K562 (cell line): ENCODE measurements around the gene TMTC2. TPM values are rescaled to one million over a fixed set of nuclear protein-coding genes. Genes with fewer than 3 reads are reported as not detected.

Source experiments
- ATAC-seq: fragments of 200-7000 bp; cut with Tn5 transposase; 3 replicates; pipeline ENCODE4 v1.9.1; 2020; ENCODE audit warnings: moderate library complexity
- BruUV-seq: library from RNA; stranded (reverse); fragments of 400-500 nt; replicated peaks from 2 replicates; lab custom pipeline; 2021; lab: Mats Ljungman, UMichigan
- CTCF ChIA-PET: fragments of 300-600 bp; formaldehyde crosslinking; extraction: SDS; loops from one replicate; lab custom pipeline; 2021; ENCODE audit warnings: low intra/inter-chr PET ratio; lab: Yijun Ruan, JAX
- POLR2A ChIA-PET: fragments of 300-600, 350-650 bp; sonication (Branson Sonifier 250); formaldehyde crosslinking; extraction: SDS; loops from one replicate; lab custom pipeline; 2021; ENCODE audit warnings: antibody characterized with exemption, inconsistent platforms; lab: Yijun Ruan, JAX
- DNase-seq, 4 experiments: peaks; one replicate each; pipeline versions ENCODE4 v3.0.0 to v3.0.0-alpha.2; 2011 to 2018; ENCODE audit warnings: low spot score in 3 of 4, mixed read lengths in 3 of 4; ENCODE audit errors: extremely low read depth in 1 of 4
- FAIRE-seq: peaks from 2 replicates; lab custom pipeline; 2011; peaks lifted over from hg19 to GRCh38; lab: Jason Lieb, UNC
- H2AFZ ChIP-seq: 2 replicates; pipeline ENCODE4 v1.6.0; 2011; ENCODE audit warnings: low read depth, low read length, control low read depth, inconsistent platforms
- H3K27ac ChIP-seq: fragments of 200-600 bp; 3 replicates; pipeline ENCODE4 v1.8.0; 2011; ENCODE audit warnings: low read depth, mild to moderate bottlenecking, control low read depth, inconsistent platforms, low read length, moderate library complexity, mixed read lengths; ENCODE audit errors: extremely low read depth
- H3K27me3 ChIP-seq, 2 experiments: fragments of 300-600 bp in 1 of 2; 2 replicates in 1 of 2; 3 replicates in 1 of 2; pipeline versions ENCODE4 v1.6.0 to v1.8.0; 2011; ENCODE audit warnings: inconsistent platforms in 2 of 2, low read length in 2 of 2, mild to moderate bottlenecking in 1 of 2, mixed read lengths in 1 of 2, moderate library complexity in 1 of 2; ENCODE audit not compliant: control insufficient read depth in 2 of 2, insufficient read depth in 2 of 2
- H3K36me3 ChIP-seq: fragments of 300-600 bp; 3 replicates; pipeline ENCODE4 v1.8.0; 2011; ENCODE audit warnings: mild to moderate bottlenecking, low read length, inconsistent platforms; ENCODE audit not compliant: control insufficient read depth, insufficient read depth
- H3K4me1 ChIP-seq, 2 experiments: fragments of 200-600 bp in 1 of 2; replicated peaks in 1 of 2; 2 replicates in 1 of 2; 3 replicates in 1 of 2; pipeline versions ENCODE4 v1.5.1 to v1.8.0; 2011; ENCODE audit warnings: inconsistent platforms in 2 of 2, low read length in 2 of 2, mild to moderate bottlenecking in 1 of 2, mixed read lengths in 1 of 2, moderate library complexity in 1 of 2; ENCODE audit not compliant: control insufficient read depth in 2 of 2, insufficient read depth in 2 of 2
- H3K4me2 ChIP-seq: 2 replicates; pipeline ENCODE4 v1.6.1; 2011; ENCODE audit warnings: low read length, control low read depth, inconsistent platforms, mixed read lengths; ENCODE audit not compliant: insufficient read depth
- H3K4me3 ChIP-seq: fragments of 200-600 bp; sonication (generic), shearing (Covaris generic); 2 replicates; pipeline ENCODE4 v1.5.1; 2016; ENCODE audit warnings: control low read depth, inconsistent platforms
- H3K79me2 ChIP-seq: fragments of 200-600 bp; 3 replicates; pipeline ENCODE4 v1.8.0; 2011; ENCODE audit warnings: low read length, inconsistent platforms; ENCODE audit not compliant: control insufficient read depth, insufficient read depth
- H3K9ac ChIP-seq, 2 experiments: 2 replicates each; pipeline versions ENCODE4 v1.6.0 to v1.6.1; 2011; ENCODE audit warnings: low read depth in 2 of 2, low read length in 2 of 2, control low read depth in 1 of 2, inconsistent platforms in 1 of 2, mild to moderate bottlenecking in 1 of 2, mixed read lengths in 1 of 2; ENCODE audit not compliant: insufficient read depth in 1 of 2
- H3K9me1 ChIP-seq: one replicate; pipeline ENCODE4 v1.6.0; 2011; ENCODE audit warnings: inconsistent platforms, mild to moderate bottlenecking, low read length, moderate library complexity; ENCODE audit not compliant: control insufficient read depth, insufficient read depth
- H3K9me3 ChIP-seq: replicated peaks from 2 replicates; pipeline ENCODE4 v1.5.1; 2011; ENCODE audit warnings: low read depth, low read length, inconsistent platforms; ENCODE audit not compliant: control insufficient read depth, insufficient read depth
- H4K20me1 ChIP-seq: replicated peaks from 2 replicates; pipeline ENCODE4 v1.6.1; 2011; ENCODE audit warnings: low read length, inconsistent platforms, mixed read lengths; ENCODE audit not compliant: control insufficient read depth, insufficient read depth
- ARID3A ChIP-seq: IDR thresholded peaks from 2 replicates; pipeline ENCODE4 v1.6.1; 2012; ENCODE audit warnings: low read depth, low read length, improper control_type of control experiment, borderline replicate concordance
- CBFA2T3 ChIP-seq: fragments of 450-650 bp; IDR thresholded peaks from 2 replicates; pipeline ENCODE4 v1.6.1; 2017
- CEBPB ChIP-seq: fragments of 450-650 bp; IDR thresholded peaks from 2 replicates; pipeline ENCODE4 v1.6.1; 2016; ENCODE audit warnings: missing genetic modification characterization, missing compliant biosample characterization
- ELF1 ChIP-seq: fragments of 200-800 bp; sonication (Bioruptor generic); IDR thresholded peaks from 2 replicates; pipeline ENCODE4 v1.6.1; 2016; ENCODE audit warnings: missing genetic modification characterization, missing compliant biosample characterization
- HIVEP1 ChIP-seq: fragments of 250-450 bp; sonication (Bioruptor Pico); IDR thresholded peaks from 2 replicates; pipeline ENCODE4 v1.4.0; 2020; ENCODE audit warnings: mild to moderate bottlenecking
- HNRNPLL ChIP-seq: fragments of 200-400 bp; formaldehyde crosslinking; IDR thresholded peaks from 2 replicates; pipeline ENCODE4 v1.6.1; 2017; ENCODE audit warnings: low read length, low read depth, mild to moderate bottlenecking; ENCODE audit not compliant: poor library complexity, severe bottlenecking
- IRF1 ChIP-seq: sonication (generic); formaldehyde crosslinking; IDR thresholded peaks from 2 replicates; pipeline ENCODE4 v1.8.0; 2022; ENCODE audit warnings: missing genetic modification reagents, mild to moderate bottlenecking, borderline replicate concordance
- KDM1A ChIP-seq, 2 experiments: fragments of 450-650 bp; IDR thresholded peaks; 2 replicates each; pipeline ENCODE4 v1.6.1; 2016; ENCODE audit warnings: mild to moderate bottlenecking in 2 of 2
- OTX1 ChIP-seq: fragments of 450-650 bp; formaldehyde crosslinking; IDR thresholded peaks from 2 replicates; pipeline ENCODE4 v1.4.0; 2022; ENCODE audit warnings: mild to moderate bottlenecking
- PCBP2 ChIP-seq: fragments of 200-400 bp; formaldehyde crosslinking; IDR thresholded peaks from 2 replicates; pipeline ENCODE4 v1.6.1; 2018; ENCODE audit warnings: low read length, low read depth, mild to moderate bottlenecking, moderate library complexity; ENCODE audit not compliant: poor library complexity, severe bottlenecking
- RNF2 ChIP-seq: sonication (generic); IDR thresholded peaks from 2 replicates; pipeline ENCODE4 v1.6.1; 2016
- ZBTB7A ChIP-seq: IDR thresholded peaks from 2 replicates; pipeline ENCODE4 v1.6.1; 2011; ENCODE audit warnings: low read depth, mild to moderate bottlenecking, low read length, moderate library complexity, borderline replicate concordance; ENCODE audit not compliant: control insufficient read depth
- ZNF23 ChIP-seq: fragments of 250-450 bp; sonication (Bioruptor Pico); IDR thresholded peaks from 2 replicates; pipeline ENCODE4 v1.4.0; 2020; ENCODE audit warnings: mild to moderate bottlenecking
- ZNF316 ChIP-seq: fragments of 450-650 bp; IDR thresholded peaks from 2 replicates; pipeline ENCODE4 v1.6.1; 2016
- ZNF609 ChIP-seq: sonication (generic); formaldehyde crosslinking; IDR thresholded peaks from 2 replicates; pipeline ENCODE4 v1.8.1; 2023; ENCODE audit warnings: missing genetic modification reagents, mild to moderate bottlenecking, borderline replicate concordance
- WGBS: fragments of 100-300 bp; shearing (Covaris generic); methylation state at CpG from one replicate; pipeline ENCODE4 v1.1.6; 2016; ENCODE audit warnings: low coverage, mixed read lengths; ENCODE audit not compliant: insufficient coverage; ENCODE audit errors: missing lambda C conversion rate; 5-methylcytosine and 5-hydroxymethylcytosine counted together
- in situ Hi-C: fragments of 300-500 bp; cut with MboI; formaldehyde crosslinking; loops from 4 replicates; pipeline ENCODE4 v1.15.0; 2018; ENCODE audit warnings: inconsistent platforms, mixed read lengths
- intact Hi-C: fragments of 100-400 bp; cut with micrococcal nuclease; formaldehyde crosslinking; loops from 2 replicates; pipeline ENCODE4 v1.14.2; 2022
- polyA plus RNA-seq, 8 experiments: library from polyadenylated mRNA; depleted of rRNA in 4 of 8; stranded (reverse) in 5 of 8; unstranded in 3 of 8; fragments of >200 nt; fragmentation: Nextera tagmentation in 2 of 8; fragmentation: Illumina TruSeq in 1 of 8; extraction: Ambion mirVana in 2 of 8; extraction: Trizol in 1 of 8; gene quantifications; 2 replicates each; pipeline versions ENCODE4 v1.2.1 to v1.2.3, GENCODE V29; 2011 to 2014; ENCODE audit warnings: inconsistent platforms in 1 of 8, missing spikeins in 1 of 8
- total RNA-seq, 7 experiments: library from RNA; depleted of rRNA in 6 of 7; stranded (reverse); fragments of >200 nt in 6 of 7; fragmentation: Illumina TruSeq in 2 of 7; extraction: Trizol in 2 of 7; gene quantifications; 2 replicates each; pipeline versions ENCODE4 v1.2.1 to v1.2.3, GENCODE V29; 2011 to 2021; ENCODE audit warnings: low replicate concordance in 1 of 7

Gene TMTC2
- total and polyA plus RNA-seq, 9 of the 15 experiments (the other 6 are each of a cell fraction or from before 2014, with no cell fraction given): 0.29 to 1.1 (median 0.55) TPM

- H3K9ac ChIP-seq: no peak overlapping the region
- no peak overlapping the region for H3K27ac ChIP-seq
- H3K9me1 ChIP-seq: no peaks in the 10 kb centered on the region
- WGBS: 4% methylated on average over 1 of the region's 1 CpG
- POLR2A ChIA-PET: no interaction called here
- no peak overlapping the region for H3K4me2 ChIP-seq
- intact Hi-C loops (no loop called here), in situ Hi-C loops (no loop called here)
- no peaks in the 10 kb centered on the region for H3K27me3 ChIP-seq
- no peaks in the 10 kb centered on the region for H3K4me1 ChIP-seq
- CTCF ChIA-PET: no interaction called here
- ATAC-seq (no peak), DNase-seq (no peak), FAIRE-seq (no peak)
- H3K79me2 ChIP-seq: no peaks in the 10 kb centered on the region
- no TSS peak for BruUV-seq
- TF ChIP-seq RNF2: no peak
- no peak for TF ChIP-seq OTX1 (CRISPR knock-in tag)
- TF ChIP-seq ZNF23 (CRISPR knock-in tag): no peak
- no peak for TF ChIP-seq ARID3A
- TF ChIP-seq PCBP2: no peak
- no peak for TF ChIP-seq KDM1A (IDR thresholded peaks at IDR 0.05)
- no peak for TF ChIP-seq HIVEP1 (CRISPR knock-in tag)
- TF ChIP-seq ZNF316: no peak
- no peak for TF ChIP-seq IRF1 (CRISPR knock-in tag)
- TF ChIP-seq CBFA2T3: no peak
- no peak for TF ChIP-seq ZNF609 (CRISPR knock-in tag)
- TF ChIP-seq CEBPB (tag): no peak
- TF ChIP-seq HNRNPLL: no peak
- TF ChIP-seq ELF1 (tag): no peak
- no peak for TF ChIP-seq ZBTB7A
- no peak overlapping the region for H3K4me3 ChIP-seq
- H2AFZ ChIP-seq: no peak overlapping the region
- no peaks in the 10 kb centered on the region for H3K9me3 ChIP-seq
- H4K20me1 ChIP-seq: no peaks in the 10 kb centered on the region
- no peaks in the 10 kb centered on the region for H3K36me3 ChIP-seq
Measured at GRCh38 chr12:82953397-82953796, 266.7 kb downstream of the TMTC2 start.
